GM12878 (cell line): ENCODE measurements around the gene TOMT. TPM values are rescaled to one million over a fixed set of nuclear protein-coding genes. Genes with fewer than 3 reads are reported as not detected.

Experiments used
- ATAC-seq: fragments of 200-7000 bp; cut with Tn5 transposase; 3 replicates; pipeline ENCODE4 v1.9.1; 2020; ENCODE audit warnings: mild to moderate bottlenecking, moderate library complexity
- BruUV-seq: library from RNA; stranded (reverse); fragments of 400-500 nt; replicated peaks from 2 replicates; lab custom pipeline; 2021; lab: Mats Ljungman, UMichigan
- CTCF ChIA-PET: fragments of 300-600 bp; sonication (Branson Sonifier 250); formaldehyde crosslinking; extraction: SDS; loops from one replicate; lab custom pipeline; 2021; ENCODE audit warnings: inconsistent platforms; lab: Yijun Ruan, JAX
- POLR2A ChIA-PET: fragments of 350-600 bp; formaldehyde crosslinking; extraction: SDS; loops from one replicate; lab custom pipeline; 2021; ENCODE audit warnings: inconsistent platforms; lab: Charles Lee
- RAD21 ChIA-PET: fragments of 300-600 bp; sonication (Branson Sonifier 250); formaldehyde crosslinking; loops from one replicate; lab custom pipeline; 2023; ENCODE audit warnings: antibody characterized with exemption; ENCODE audit not compliant: unreplicated experiment; lab: Charles Lee
- SMC1A ChIA-PET: fragments of 300-600 bp; sonication (Branson Sonifier 250); formaldehyde crosslinking; loops from one replicate; lab custom pipeline; 2023; ENCODE audit not compliant: unreplicated experiment, uncharacterized antibody; lab: Charles Lee
- DNase-seq: peaks from one replicate; pipeline ENCODE4 v3.0.0-alpha.2; 2011; ENCODE audit warnings: low read depth, low spot score
- FAIRE-seq: peaks from 3 replicates; lab custom pipeline; 2011; peaks lifted over from hg19 to GRCh38; lab: Jason Lieb, UNC
- H2AFZ ChIP-seq: 2 replicates; pipeline ENCODE4 v1.6.0; 2011; ENCODE audit warnings: low read depth, low read length, control low read depth; ENCODE audit not compliant: control insufficient read depth
- H3K27ac ChIP-seq: 2 replicates; pipeline ENCODE4 v1.5.1; 2011; ENCODE audit warnings: control low read depth; ENCODE audit not compliant: control insufficient read depth, insufficient read depth
- H3K27me3 ChIP-seq, 2 experiments: replicated peaks in 1 of 2; 2 replicates each; pipeline versions ENCODE4 v1.6.0 to v1.6.1; 2011; ENCODE audit warnings: low read length in 1 of 2; ENCODE audit not compliant: control insufficient read depth in 2 of 2, insufficient read depth in 2 of 2
- H3K36me3 ChIP-seq, 2 experiments: 2 replicates each; pipeline ENCODE4 v1.5.1; 2011; ENCODE audit warnings: low read length in 1 of 2; ENCODE audit not compliant: control insufficient read depth in 2 of 2, insufficient read depth in 2 of 2
- H3K4me1 ChIP-seq: 2 replicates; pipeline ENCODE4 v1.6.1; 2011; ENCODE audit warnings: mild to moderate bottlenecking, low read length, moderate library complexity, mixed read lengths; ENCODE audit not compliant: control insufficient read depth, insufficient read depth
- H3K4me2 ChIP-seq: 2 replicates; pipeline ENCODE4 v1.6.0; 2011; ENCODE audit warnings: control low read depth; ENCODE audit not compliant: control insufficient read depth, insufficient read depth
- H3K4me3 ChIP-seq: fragments of 200-600 bp; sonication (generic); 2 replicates; pipeline ENCODE4 v1.5.1; 2016
- H3K79me2 ChIP-seq: 2 replicates; pipeline ENCODE4 v1.6.0; 2011; ENCODE audit warnings: low read length; ENCODE audit not compliant: control insufficient read depth, insufficient read depth
- H3K9ac ChIP-seq: 2 replicates; pipeline ENCODE4 v1.8.0; 2011; ENCODE audit warnings: low read length, control low read depth, mixed read lengths; ENCODE audit not compliant: control insufficient read depth, insufficient read depth
- H3K9me3 ChIP-seq: replicated peaks from 3 replicates; pipeline ENCODE4 v1.5.1; 2011; ENCODE audit warnings: mild to moderate bottlenecking, low read length; ENCODE audit not compliant: control insufficient read depth, insufficient read depth
- H4K20me1 ChIP-seq: 2 replicates; pipeline ENCODE4 v1.6.0; 2011; ENCODE audit not compliant: control insufficient read depth, insufficient read depth
- ASH2L ChIP-seq: fragments of 300-600, 200-600 bp; sonication (generic); IDR thresholded peaks from 2 replicates; pipeline ENCODE4 v1.6.1; 2017; ENCODE audit warnings: low read depth, mild to moderate bottlenecking, borderline replicate concordance
- ATF7 ChIP-seq: fragments of 450-650 bp; IDR thresholded peaks from 2 replicates; pipeline ENCODE4 v1.6.1; 2016; ENCODE audit warnings: low read depth, mild to moderate bottlenecking
- EED ChIP-seq: sonication (generic); IDR thresholded peaks from 2 replicates; pipeline ENCODE4 v1.6.1; 2016; ENCODE audit warnings: antibody characterized with exemption, low read depth
- NBN ChIP-seq: fragments of 450-650 bp; IDR thresholded peaks from 2 replicates; pipeline ENCODE4 v1.6.1; 2016
- RELA ChIP-seq: fragments of 450-650 bp; IDR thresholded peaks from 2 replicates; pipeline ENCODE4 v1.8.0; 2014; ENCODE audit warnings: borderline replicate concordance; ENCODE audit not compliant: partially characterized antibody
- SMAD1 ChIP-seq: fragments of 450-650 bp; IDR thresholded peaks from 2 replicates; pipeline ENCODE4 v1.6.1; 2018; ENCODE audit warnings: mild to moderate bottlenecking, low read depth; ENCODE audit not compliant: partially characterized antibody
- SREBF1 ChIP-seq: IDR thresholded peaks from 2 replicates; pipeline ENCODE4 v1.6.1; 2012; ENCODE audit warnings: mild to moderate bottlenecking, low read length
- ZBED1 ChIP-seq: IDR thresholded peaks from 2 replicates; pipeline ENCODE4 v1.6.1; 2016; ENCODE audit warnings: borderline replicate concordance
- WGBS: methylation state at CpG from one replicate; pipeline ENCODE4 v1.1.6; 2016; ENCODE audit warnings: low lambda C conversion rate; ENCODE audit not compliant: insufficient replicate concordance, insufficient coverage; ENCODE audit errors: missing lambda C conversion rate; 5-methylcytosine and 5-hydroxymethylcytosine counted together
- in situ Hi-C: fragments of 300-500 bp; cut with MboI; formaldehyde crosslinking; loops from 9 replicates; pipeline ENCODE4 v1.14.3; 2018; ENCODE audit warnings: mixed read lengths
- intact Hi-C: fragments of 100-400 bp; cut with micrococcal nuclease; formaldehyde crosslinking; loops from one replicate; pipeline ENCODE4 v1.14.2; 2022; ENCODE audit not compliant: unreplicated experiment
- polyA plus RNA-seq, 11 experiments: library from polyadenylated mRNA; depleted of rRNA in 4 of 11; unstranded in 6 of 11; stranded (reverse) in 5 of 11; fragments of >200 nt; fragmentation: Nextera tagmentation in 4 of 11; fragmentation: Illumina TruSeq in 1 of 11; extraction: Ambion mirVana in 4 of 11; extraction: Trizol in 1 of 11; gene quantifications; 1 replicate in 1 of 11; 2 replicates in 10 of 11; pipeline versions ENCODE4 v1.2.1 to v1.2.3, GENCODE V29; 2011 to 2016; ENCODE audit warnings: inconsistent platforms in 2 of 11, missing spikeins in 2 of 11, low read depth in 1 of 11
- total RNA-seq, 4 experiments: library from RNA; depleted of rRNA in 3 of 4; stranded (reverse); fragments of >200 nt in 3 of 4; fragmentation: Illumina TruSeq in 1 of 4; extraction: Trizol in 1 of 4; gene quantifications; 2 replicates each; pipeline versions ENCODE4 v1.2.1 to v1.2.3, GENCODE V29; 2013 to 2021

Gene TOMT
- total and polyA plus RNA-seq, 10 of the 15 experiments (the other 5 are each of a cell fraction or from before 2014, with no cell fraction given) = not detected

GRCh38 chr11:72112978-72113808, 7.5 kb downstream of the TOMT start:
- H3K27me3 ChIP-seq = no peaks in the 10 kb centered on the region
- BruUV-seq = TSS peak; percentile 99
- no peak for DNase-seq
- ChIA-PET RAD21 (interaction anchor here (0.6 to 2.1 kb wide), 6 partner anchors 22 to 318 kb away, joined by 3 to 7 read pairs (median 5); partner anchors contain the start of genes RNF121 and XNDC1N), POLR2A (interaction anchor here (1.0 to 3.3 kb wide), 9 partner anchors 11 to 148 kb away, joined by 3 to 13 read pairs (median 6); partner anchors contain the start of gene LAMTOR1), CTCF (interaction anchor here (1.0 to 2.9 kb wide), 5 partner anchors 30 to 318 kb away, joined by 4 to 12 read pairs (median 6); no protein-coding TSS in a partner anchor), SMC1A (interaction anchor here (1.0 to 1.9 kb wide), 12 partner anchors 13 to 318 kb away, joined by 3 to 10 read pairs (median 4); partner anchors contain the start of genes RNF121 and XNDC1N)
- TF ChIP-seq SREBF1 (no peak), EED (no peak), ATF7 (no peak), SMAD1 (peak; percentile 2), ASH2L (no peak), RELA (peak; percentile 5), NBN (0 out of 2 replicates have a peak, but pooled peaks have one; percentile 9), ZBED1 (peak; percentile 84; the same call in 1 of the 2 replicates)
- peaks cover 0 to 2% of the 10 kb centered on the region in 2 experiments; a peak in 2 of 4 replicates for H3K36me3 ChIP-seq
- no peaks in the 10 kb centered on the region for H4K20me1 ChIP-seq
- H3K4me3 ChIP-seq = peak overlapping the region; percentile 53
- H3K79me2 ChIP-seq = peaks cover 5% of the 10 kb centered on the region
- H2AFZ ChIP-seq = peak overlapping the region; percentile 91
- H3K4me2 ChIP-seq = peak overlapping the region; percentile 95
- no peak for ATAC-seq
- intact Hi-C loops (loop anchor here (1.0 kb wide), 2 partner anchors 110 to 185 kb away; partner anchors contain the start of gene XNDC1N), in situ Hi-C loops (no loop called here)
- peak overlapping the region; percentile 99 for H3K27ac ChIP-seq
- WGBS = 58% methylated on average over 9 of the region's 9 CpGs
- peaks cover 7% of the 10 kb centered on the region for H3K4me1 ChIP-seq
- H3K9me3 ChIP-seq = no peaks in the 10 kb centered on the region
- peak overlapping the region; percentile 92 for H3K9ac ChIP-seq
- FAIRE-seq = no peak
